ENCODE data around the gene SRBD1. TPM values are rescaled to one million over a fixed set of nuclear protein-coding genes. Genes with fewer than 3 reads are reported as not detected.
A peak's percentile ranks its signal among the peaks of the same experiment; 100 is the strongest.

SRBD1 gene
- total RNA-seq, 2 donors from 2014 or later = 11.8 to 14.4 TPM

GRCh38 chr2:45498661-45499550 lies 112.2 kb downstream of the SRBD1 start:
- H3K27ac ChIP-seq = no peak overlapping the region
- no peaks in the 10 kb centered on the region for H3K27me3 ChIP-seq
- intact Hi-C loops (cut with DNase I) = no loop called here

DNA sequence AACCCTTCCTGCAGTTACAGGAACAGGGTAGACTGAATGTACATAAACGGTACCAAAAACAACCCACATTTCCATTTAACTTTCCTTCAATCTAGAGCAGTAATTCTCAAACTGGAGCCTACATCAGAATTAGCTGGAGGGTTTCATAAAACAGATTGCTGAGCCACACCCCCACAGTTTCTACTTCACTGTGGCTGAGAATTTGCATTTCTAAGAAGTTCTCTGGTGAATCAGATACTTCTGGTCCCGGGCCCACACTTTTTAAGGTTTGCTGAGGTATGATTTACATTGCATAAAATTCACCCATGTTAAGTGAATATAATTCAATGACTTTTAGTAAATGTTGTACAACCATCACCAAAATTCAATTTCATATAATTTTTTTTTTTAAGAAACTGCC lies 113.7 kb downstream of the SRBD1 start:
- H3K27me3 ChIP-seq = no peaks in the 10 kb centered on the region
- DNase-seq = no peak
- no peak overlapping the region for H3K27ac ChIP-seq
- H3K4me1 ChIP-seq = no peaks in the 10 kb centered on the region
- no peak overlapping the region for H3K9ac ChIP-seq (ENCODE audit: low read depth in 2 of 2, low read length in 2 of 2)
- H3K4me3 ChIP-seq = no peak overlapping the region
- H3K36me3 ChIP-seq = no peaks in the 10 kb centered on the region
- H3K9me3 ChIP-seq = no peaks in the 10 kb centered on the region
- no peak for TF ChIP-seq CTCF (IDR thresholded peaks at IDR 0.05)
- intact Hi-C loops (cut with DNase I) = no loop called here

More at GRCh38 chr2:45498661-45499550, 112.2 kb downstream of the SRBD1 start:
- no peaks in the 10 kb centered on the region for H3K4me1 ChIP-seq
- no peak overlapping the region for H3K4me3 ChIP-seq
- no peak for DNase-seq
- TF ChIP-seq CTCF (IDR thresholded peaks at IDR 0.05) = no peak
- no peaks in the 10 kb centered on the region for H3K9me3 ChIP-seq
- no peaks in the 10 kb centered on the region for H3K36me3 ChIP-seq
- H3K9ac ChIP-seq (ENCODE audit: low read depth in 2 of 2, low read length in 2 of 2) = no peak overlapping the region

GRCh38 chr2:45496869-45497268 lies 114.2 kb downstream of the SRBD1 start:
- Histone ChIP-seq H3K27me3 (no peaks in the 10 kb centered on the region), H3K27ac (no peak overlapping the region), H3K36me3 (no peaks in the 10 kb centered on the region), H3K4me3 (no peak overlapping the region), H3K9ac (ENCODE audit: low read depth in 2 of 2, low read length in 2 of 2) (no peak overlapping the region), H3K4me1 (no peaks in the 10 kb centered on the region), H3K9me3 (no peaks in the 10 kb centered on the region)
- DNase-seq = no peak
- TF ChIP-seq CTCF (IDR thresholded peaks at IDR 0.05) = no peak
- intact Hi-C loops (cut with DNase I) = no loop called here

- H3K27me3 ChIP-seq = no peaks in the 10 kb centered on the region
- H3K9me3 ChIP-seq = no peaks in the 10 kb centered on the region
- no peaks in the 10 kb centered on the region for H3K4me1 ChIP-seq
- no peak for DNase-seq
- TF ChIP-seq CTCF (IDR thresholded peaks at IDR 0.05) = peak; percentile 10
- no peak overlapping the region for H3K9ac ChIP-seq (ENCODE audit: low read depth in 2 of 2, low read length in 2 of 2)
- H3K36me3 ChIP-seq = no peaks in the 10 kb centered on the region
- H3K27ac ChIP-seq = no peak overlapping the region
- intact Hi-C loops (cut with DNase I) = no loop called here
- no peak overlapping the region for H3K4me3 ChIP-seq
Observed at GRCh38 chr2:45494978-45495293, 116.1 kb downstream of the SRBD1 start.

- H3K4me1 ChIP-seq = no peaks in the 10 kb centered on the region
- H3K27ac ChIP-seq = no peak overlapping the region
- no peaks in the 10 kb centered on the region for H3K36me3 ChIP-seq
- no peak overlapping the region for H3K4me3 ChIP-seq
- intact Hi-C loops (cut with DNase I) = no loop called here
- TF ChIP-seq CTCF (IDR thresholded peaks at IDR 0.05) = peak; percentile 70
- no peaks in the 10 kb centered on the region for H3K9me3 ChIP-seq
- DNase-seq = peak; percentile 21
- H3K9ac ChIP-seq (ENCODE audit: low read depth in 2 of 2, low read length in 2 of 2) = no peak overlapping the region
- H3K27me3 ChIP-seq = no peaks in the 10 kb centered on the region
Observed at GRCh38 chr2:45494275-45494977, 116.6 kb downstream of the SRBD1 start.
